GM12801 (cell line): ENCODE data around the gene STAG2.

Source experiments
- TF ChIP-seq, protein P1 (sequence below): IDR thresholded peaks from one replicate; pipeline ENCODE4 v1.5.1; 2011; ENCODE audit warnings: control low read depth; ENCODE audit not compliant: insufficient read length; ENCODE audit errors: extremely low read depth

STAG2 gene

DNA sequence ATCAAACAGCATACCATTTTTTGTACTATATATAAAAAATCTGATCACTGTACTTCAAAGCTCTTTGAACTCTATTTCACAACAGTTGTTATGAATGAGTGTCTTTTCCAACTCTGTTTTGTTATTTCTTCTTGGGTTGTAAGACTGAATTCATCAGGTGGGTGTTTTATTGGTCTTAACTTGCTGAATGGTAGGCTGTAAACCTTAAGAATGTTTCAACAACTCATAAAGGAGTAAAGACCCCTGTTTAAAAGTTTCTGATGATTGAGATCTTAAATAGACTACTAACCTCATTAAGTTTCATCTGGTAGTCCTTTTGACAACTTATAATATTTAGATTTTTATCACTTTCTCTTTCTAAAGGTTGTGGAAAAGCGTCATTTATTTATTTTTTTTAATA lies 18.4 kb upstream of the STAG2 start:
- TF ChIP-seq, protein P1, sequence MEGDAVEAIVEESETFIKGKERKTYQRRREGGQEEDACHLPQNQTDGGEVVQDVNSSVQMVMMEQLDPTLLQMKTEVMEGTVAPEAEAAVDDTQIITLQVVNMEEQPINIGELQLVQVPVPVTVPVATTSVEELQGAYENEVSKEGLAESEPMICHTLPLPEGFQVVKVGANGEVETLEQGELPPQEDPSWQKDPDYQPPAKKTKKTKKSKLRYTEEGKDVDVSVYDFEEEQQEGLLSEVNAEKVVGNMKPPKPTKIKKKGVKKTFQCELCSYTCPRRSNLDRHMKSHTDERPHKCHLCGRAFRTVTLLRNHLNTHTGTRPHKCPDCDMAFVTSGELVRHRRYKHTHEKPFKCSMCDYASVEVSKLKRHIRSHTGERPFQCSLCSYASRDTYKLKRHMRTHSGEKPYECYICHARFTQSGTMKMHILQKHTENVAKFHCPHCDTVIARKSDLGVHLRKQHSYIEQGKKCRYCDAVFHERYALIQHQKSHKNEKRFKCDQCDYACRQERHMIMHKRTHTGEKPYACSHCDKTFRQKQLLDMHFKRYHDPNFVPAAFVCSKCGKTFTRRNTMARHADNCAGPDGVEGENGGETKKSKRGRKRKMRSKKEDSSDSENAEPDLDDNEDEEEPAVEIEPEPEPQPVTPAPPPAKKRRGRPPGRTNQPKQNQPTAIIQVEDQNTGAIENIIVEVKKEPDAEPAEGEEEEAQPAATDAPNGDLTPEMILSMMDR: no peak

DNA sequence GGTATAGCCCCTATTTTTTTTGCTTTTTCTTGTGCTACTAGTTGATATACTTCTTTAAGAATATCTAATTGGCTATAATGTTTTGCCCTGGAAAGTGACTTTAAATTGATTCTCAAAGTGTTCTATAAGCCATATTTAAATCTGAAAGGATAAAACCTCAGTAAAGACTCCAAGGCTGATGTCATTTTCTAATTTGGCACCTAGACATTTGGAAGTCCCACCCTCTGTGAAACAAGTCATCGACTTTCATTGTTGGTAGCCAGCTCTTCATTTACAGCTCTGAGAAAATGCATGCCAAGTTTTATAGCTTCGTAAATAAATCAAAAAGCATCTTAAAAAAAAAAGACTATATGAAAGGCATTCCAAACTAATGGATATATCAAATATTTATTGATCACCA lies 18.0 kb upstream of the STAG2 start:
- TF ChIP-seq, protein P1: no peak

DNA sequence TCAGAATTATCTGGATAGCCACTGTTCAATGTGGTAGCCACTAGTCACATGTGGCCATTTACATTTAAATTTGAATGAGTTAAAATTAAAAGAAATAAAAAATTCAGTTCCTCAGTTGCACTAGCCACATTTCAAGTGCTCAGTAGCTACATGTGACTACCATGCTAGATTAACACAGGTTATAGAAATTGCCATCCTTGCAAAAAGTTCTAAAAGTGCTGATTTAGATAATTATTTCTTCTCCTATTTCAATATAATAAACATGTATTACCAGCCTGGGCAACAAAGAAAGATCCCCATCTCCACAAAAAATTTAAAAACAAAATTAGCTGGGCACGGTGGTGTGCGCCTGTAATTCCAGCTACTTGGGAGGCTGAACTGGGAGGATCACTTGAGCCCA lies 11.7 kb upstream of the STAG2 start:
- TF ChIP-seq, protein P1: no peak

DNA sequence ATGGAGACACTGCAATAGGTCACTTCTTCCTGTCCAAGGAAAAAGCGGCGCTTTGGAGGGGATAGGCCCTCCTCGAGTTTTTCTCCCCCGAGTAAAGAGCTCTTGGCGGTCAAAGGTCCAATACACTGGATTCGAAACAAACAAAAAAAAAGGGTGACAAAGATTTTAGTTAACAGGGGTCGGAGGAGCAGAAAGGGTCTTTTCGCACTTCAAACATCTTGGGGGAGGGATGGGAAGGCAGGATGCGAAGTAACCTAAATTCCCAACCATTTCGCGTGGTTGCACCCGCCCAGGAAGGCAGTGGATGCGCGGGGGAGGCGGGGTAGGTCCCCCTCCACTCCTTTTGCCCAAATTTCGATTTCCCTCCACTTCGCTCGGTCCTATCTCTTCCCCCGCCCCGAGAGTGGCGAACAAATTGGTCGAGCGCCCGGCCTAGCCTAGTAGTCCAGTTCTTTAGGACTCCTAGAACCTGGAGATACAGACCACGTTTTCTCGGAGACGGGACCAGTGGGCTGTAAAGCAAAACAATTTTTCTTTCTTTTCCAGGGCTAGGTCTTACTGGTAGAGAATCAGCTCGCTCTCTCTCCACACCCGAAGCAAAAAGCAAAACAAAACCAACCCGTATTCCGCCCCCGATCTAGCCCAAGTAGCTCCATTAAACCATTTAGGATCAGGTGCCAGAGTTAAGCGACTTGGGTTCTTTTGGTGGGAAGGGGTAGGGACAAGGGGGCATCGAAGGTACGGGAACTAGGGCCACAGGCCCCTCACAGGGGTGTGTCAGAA lies 2.0 kb upstream of the STAG2 start:
- TF ChIP-seq, protein P1: no peak

DNA sequence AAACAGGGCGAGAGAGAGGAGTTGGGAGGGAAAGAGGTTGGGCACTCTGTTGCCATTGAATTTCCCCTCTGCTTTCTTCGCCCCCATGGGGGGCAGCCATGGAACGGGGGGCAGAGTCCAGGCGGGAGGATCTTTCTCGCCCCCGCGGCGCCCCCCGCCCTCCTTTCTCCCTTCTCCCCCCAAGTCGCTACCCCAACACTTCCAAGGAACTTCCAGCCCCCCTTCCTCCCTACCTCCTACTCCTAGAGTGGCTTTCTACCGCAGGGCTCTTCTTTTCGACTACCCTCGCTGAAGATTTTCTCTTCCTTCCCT lies 594 bp upstream of the STAG2 start:
- TF ChIP-seq, protein P1: no peak

DNA sequence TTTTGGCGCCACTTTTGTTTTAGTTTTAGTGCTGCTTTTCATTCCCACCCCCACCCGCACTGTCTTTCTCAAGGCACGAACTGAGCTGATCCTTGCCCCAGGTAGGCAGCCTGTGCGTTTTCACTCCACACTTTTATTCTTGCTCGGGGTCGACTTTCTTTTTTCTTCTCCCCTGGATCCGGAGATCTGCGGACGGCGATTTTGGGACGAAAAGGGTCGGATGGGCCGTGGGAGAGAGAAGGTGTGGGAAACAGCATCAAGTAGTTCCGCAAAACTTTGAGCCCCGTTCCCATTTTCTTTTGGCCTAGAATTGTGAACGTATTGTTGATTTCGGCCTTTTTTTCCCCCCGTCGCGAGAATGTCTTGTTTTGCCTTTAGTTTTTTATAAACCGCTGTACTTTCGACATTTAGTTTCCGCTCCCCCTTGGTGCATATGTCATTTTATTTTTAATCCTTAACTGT lies 531 bp downstream of the STAG2 start:
- TF ChIP-seq, protein P1: no peak

DNA sequence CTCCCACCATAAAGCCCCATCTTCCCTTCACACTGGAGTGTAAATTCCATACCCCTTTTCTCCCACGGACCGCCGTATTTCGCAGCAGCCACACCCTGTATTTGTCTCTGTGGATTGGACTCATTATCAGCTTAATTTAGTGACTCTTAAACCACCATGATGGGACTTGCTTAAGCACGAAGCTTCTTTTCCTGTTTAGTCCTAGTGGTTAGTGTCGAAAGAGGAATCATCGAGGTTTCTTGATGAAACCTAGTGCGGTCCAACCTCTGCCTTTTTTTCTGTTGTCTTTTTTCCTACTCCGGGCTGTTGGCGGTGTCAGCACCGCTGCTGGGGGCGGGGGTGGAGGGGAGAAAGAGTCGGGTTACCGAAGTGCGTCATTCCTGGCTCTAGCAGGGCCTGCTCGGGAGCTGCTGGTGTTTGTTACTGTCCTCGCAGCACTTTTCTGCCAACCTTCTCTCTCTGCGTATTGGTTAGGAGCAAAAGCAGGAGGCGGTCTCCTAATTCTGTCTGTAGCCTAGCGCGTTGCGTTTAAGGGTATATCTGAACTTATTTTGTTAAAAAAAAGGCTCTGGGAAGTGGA lies 1.4 kb downstream of the STAG2 start:
- TF ChIP-seq, protein P1: no peak
